Retinal pigment epithelial cell (primary cell): ENCODE data around the gene TIMP4.

Experiments used
- DNase-seq: peaks from one replicate; pipeline ENCODE4 v3.0.0-alpha.2; 2010; ENCODE audit warnings: low read depth
- H3K4me3 ChIP-seq: 2 replicates; pipeline ENCODE4 v1.5.1; 2011; ENCODE audit warnings: mild to moderate bottlenecking, low read length, control low read depth, moderate library complexity
- TF ChIP-seq, protein P1 (sequence below): conservative IDR thresholded peaks from 2 replicates; pipeline ENCODE4 v1.5.1; 2011; ENCODE audit warnings: low read depth, low read length, control low read depth, inconsistent platforms

The TIMP4 gene

DNA sequence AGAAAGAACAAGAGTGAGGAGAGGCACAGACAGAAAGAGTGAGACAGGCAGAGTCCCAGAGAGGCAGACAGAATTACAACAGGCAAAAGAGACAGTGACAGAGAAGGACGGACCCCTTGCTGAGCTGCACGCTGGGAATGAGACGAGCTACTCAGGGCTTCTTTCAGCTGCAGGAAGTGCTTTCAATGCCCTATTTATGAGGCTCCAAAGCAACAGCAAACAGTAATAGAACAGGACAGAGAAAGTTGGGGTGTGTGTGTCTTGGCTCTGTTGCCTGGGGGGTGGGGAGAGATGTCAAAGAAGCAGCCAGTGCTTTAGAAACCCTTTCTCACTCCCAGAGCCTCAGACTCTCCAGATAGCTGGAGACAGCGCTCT lies 502 bp upstream of the TIMP4 start:
- H3K4me3 ChIP-seq: no peak overlapping the region
- DNase-seq: no peak
- TF ChIP-seq, protein P1, sequence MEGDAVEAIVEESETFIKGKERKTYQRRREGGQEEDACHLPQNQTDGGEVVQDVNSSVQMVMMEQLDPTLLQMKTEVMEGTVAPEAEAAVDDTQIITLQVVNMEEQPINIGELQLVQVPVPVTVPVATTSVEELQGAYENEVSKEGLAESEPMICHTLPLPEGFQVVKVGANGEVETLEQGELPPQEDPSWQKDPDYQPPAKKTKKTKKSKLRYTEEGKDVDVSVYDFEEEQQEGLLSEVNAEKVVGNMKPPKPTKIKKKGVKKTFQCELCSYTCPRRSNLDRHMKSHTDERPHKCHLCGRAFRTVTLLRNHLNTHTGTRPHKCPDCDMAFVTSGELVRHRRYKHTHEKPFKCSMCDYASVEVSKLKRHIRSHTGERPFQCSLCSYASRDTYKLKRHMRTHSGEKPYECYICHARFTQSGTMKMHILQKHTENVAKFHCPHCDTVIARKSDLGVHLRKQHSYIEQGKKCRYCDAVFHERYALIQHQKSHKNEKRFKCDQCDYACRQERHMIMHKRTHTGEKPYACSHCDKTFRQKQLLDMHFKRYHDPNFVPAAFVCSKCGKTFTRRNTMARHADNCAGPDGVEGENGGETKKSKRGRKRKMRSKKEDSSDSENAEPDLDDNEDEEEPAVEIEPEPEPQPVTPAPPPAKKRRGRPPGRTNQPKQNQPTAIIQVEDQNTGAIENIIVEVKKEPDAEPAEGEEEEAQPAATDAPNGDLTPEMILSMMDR: no peak

DNA sequence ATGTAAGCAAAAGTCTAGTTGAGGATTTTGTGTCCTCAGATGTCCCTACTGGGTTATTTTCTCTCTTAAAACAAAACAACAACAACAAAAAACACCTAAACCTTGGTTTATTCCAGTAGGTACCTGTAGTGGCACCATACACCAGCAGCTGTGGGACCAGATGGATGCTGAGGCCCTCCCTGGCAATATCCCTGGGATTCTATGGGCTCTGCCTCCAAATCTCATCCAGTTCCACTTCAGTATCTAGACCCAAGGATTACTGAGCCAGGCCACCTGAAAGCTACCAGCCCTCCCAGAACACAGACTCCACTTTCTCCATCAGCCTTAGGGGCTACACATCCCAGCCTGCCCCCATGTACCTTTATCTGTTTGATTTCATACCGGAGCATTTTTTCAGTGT lies 1.7 kb downstream of the TIMP4 start:
- TF ChIP-seq, protein P1: no peak
- DNase-seq: no peak
- H3K4me3 ChIP-seq: no peak overlapping the region

DNA sequence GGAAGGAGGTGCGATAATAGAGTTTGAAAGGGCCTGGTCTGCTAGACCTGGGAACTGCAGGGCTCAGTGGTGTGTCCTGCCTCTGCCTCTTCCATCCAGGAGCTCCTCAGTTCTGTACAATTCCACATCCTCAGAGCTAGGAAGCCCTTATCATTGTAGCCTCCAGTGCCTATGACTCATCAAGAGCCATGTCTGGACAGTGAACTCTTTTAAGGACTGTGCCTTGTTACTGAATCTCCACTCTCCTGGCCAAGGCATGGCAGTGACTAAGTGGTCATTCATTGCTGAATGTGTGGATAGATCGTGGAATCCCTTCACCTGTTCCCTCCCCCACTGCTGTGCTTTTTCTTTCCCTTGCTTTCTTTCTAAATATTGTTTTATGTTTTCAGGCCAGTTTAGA lies 2.9 kb downstream of the TIMP4 start:
- no peak overlapping the region for H3K4me3 ChIP-seq
- DNase-seq: peak; percentile 38
- TF ChIP-seq, protein P1: no peak

DNA sequence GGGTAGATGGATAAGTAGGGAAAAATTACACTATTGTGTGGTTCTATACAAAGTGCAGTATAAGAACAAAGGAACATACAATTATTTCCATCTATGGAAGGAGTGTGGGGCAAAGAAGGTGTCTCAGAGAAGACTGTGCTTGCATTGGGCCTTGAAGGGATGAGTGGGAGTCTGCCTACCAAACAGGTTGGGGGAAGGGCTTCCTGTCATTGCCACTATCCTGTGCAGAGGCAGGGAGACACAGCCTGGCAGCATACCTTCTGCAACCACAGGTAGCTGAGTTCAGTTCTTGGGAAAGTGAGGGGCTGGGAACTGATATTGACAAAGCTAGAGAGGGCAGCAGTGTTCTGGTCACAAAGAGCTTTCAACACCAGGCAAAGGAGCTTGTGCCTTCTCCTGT lies 3.4 kb downstream of the TIMP4 start:
- H3K4me3 ChIP-seq: no peak overlapping the region
- TF ChIP-seq, protein P1: no peak
- DNase-seq: no peak

DNA sequence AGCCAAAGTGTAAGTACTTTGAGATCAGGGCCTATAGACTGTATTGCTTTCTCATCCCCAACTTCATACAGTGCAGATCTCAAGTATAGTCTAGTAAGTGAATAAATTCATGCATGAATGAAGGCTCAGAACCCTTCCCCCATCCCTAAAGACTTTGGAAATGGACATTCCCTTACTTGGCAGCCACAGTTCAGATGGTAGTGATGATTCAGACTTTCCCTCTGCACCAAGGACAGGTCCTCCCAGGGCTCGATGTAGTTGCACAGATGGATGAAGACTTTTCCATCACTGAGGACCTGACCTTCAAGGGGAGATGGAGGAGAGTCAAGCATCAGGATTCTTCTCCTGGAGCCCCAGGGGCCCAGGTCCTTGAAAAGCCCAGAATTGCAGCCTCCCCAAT lies 4.6 kb downstream of the TIMP4 start:
- no peak overlapping the region for H3K4me3 ChIP-seq
- TF ChIP-seq, protein P1: no peak
- DNase-seq: no peak

DNA sequence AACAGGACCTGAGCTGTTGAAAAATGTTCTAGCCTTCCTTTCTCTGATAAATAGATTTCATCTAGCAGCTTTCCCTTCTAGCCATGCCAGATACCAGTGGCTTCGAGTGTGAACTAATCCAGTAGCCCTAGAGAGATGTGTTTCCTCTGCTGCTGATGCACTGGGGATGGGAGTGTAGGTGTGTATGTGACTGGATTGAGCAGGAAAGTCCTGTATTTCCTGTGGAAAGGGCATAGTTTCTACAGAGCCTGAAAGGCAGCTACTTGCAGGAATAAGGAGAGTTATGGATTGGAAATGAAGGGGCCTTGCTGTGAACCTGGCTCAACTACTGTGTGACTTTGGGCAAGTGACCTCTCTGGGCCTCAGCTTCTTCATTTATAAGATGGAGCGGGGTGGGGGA lies 8.6 kb downstream of the TIMP4 start:
- TF ChIP-seq, protein P1: no peak
- no peak for DNase-seq

DNA sequence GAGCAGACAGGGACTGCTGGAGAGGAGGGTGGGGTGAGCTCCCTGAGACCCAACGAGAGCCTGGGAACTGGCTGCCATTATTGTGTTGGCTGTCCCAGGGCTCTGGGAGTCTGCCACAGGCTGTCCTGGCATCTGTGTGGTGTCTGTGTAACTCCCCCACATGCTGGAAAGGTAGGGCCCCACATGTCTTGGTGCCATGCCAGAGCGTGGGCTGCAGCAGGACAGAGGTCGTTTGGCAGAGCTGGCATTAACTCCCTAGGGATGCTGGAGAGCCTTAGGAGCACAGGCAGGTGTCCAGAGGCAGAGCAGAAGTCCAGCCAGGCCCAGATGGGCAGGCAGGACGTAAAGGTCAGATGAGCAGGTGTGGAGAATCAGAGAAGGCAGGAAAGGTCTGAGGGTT lies 9.7 kb downstream of the TIMP4 start:
- H3K4me3 ChIP-seq: no peak overlapping the region
- no peak for DNase-seq
- TF ChIP-seq, protein P1: no peak

More for the DNA sequence above, 8.6 kb downstream of the TIMP4 start:
- no peak overlapping the region for H3K4me3 ChIP-seq
